Measurements from ENCODE around the gene MITD1. TPM values are rescaled to one million over a fixed set of nuclear protein-coding genes. Genes with fewer than 3 reads are reported as not detected.
A peak's percentile ranks its signal among the peaks of the same experiment; 100 is the strongest.

The MITD1 gene
- polyA plus RNA-seq, 3 donors: 24.9 to 33.8 (median 25.4) TPM

GRCh38 chr2:99141110-99142108 lies 39.4 kb downstream of the MITD1 start, which contains the start of gene C2orf15:
Gene C2orf15, plus strand, starts transcription at chr2:99141707. Its CDS starts 8,852 bp downstream, at chr2:99150559.
- Mint-ChIP-seq H3K27me3 (ENCODE audit: low read depth in 3 of 3) (peaks cover 0 to 15% (median 9%) of the 10 kb centered on the region in 3 donors), H3K27ac (peak within 1 kb of the TSS; percentile 79 to 89 (median 87)), H3K36me3 (no peaks in the 10 kb centered on the region), H3K4me3 (peak within 1 kb of the TSS; percentile 96 to 98), H3K9me3 (peaks cover 0 to 2% (median 0%) of the 10 kb centered on the region in 7 donors), H3K4me1 (peaks cover 48% of the 10 kb centered on the region)
- Histone ChIP-seq H4K20me1 (ENCODE audit: insufficient read depth, low read length) (no peaks in the 10 kb centered on the region), H3K4me1 (ENCODE audit: control insufficient read depth in 1 of 2, insufficient read depth in 2 of 2, low read length in 2 of 2) (peaks cover 21 to 36% of the 10 kb centered on the region in 2 donors), H3K27me3 (ENCODE audit: control insufficient read depth in 2 of 2, insufficient read depth in 2 of 2, low read length in 2 of 2) (peaks cover 0 to 5% of the 10 kb centered on the region in 2 donors), H2AFZ (ENCODE audit: insufficient read depth, low read depth, low read length, poor library complexity, severe bottlenecking) (peak within 1 kb of the TSS; percentile 99), H3K9ac (ENCODE audit: insufficient read depth, low read length, poor library complexity, severe bottlenecking) (peak within 1 kb of the TSS; percentile 76), H3K4me2 (replicated peaks; ENCODE audit: extremely low read depth, low read length, poor library complexity, severe bottlenecking) (peak within 1 kb of the TSS; percentile 83), H3K4me3 (replicated peaks in 1 of 3; ENCODE audit: low read depth in 2 of 3, low read length in 3 of 3) (peak within 1 kb of the TSS; percentile 79 to 99 (median 97)), H3K9me3 (replicated peaks in 1 of 2; ENCODE audit: control insufficient read depth in 1 of 2, insufficient read depth in 1 of 2, low read length in 2 of 2) (no peaks in the 10 kb centered on the region), H3K27ac (ENCODE audit: low read depth in 1 of 2, low read length in 2 of 2) (peak within 1 kb of the TSS; percentile 56 to 65), H3K36me3 (replicated peaks in 1 of 2; ENCODE audit: control insufficient read depth in 1 of 2, insufficient read depth in 2 of 2, low read length in 2 of 2) (no peaks in the 10 kb centered on the region), H3K79me2 (ENCODE audit: insufficient read depth, low read length) (no peaks in the 10 kb centered on the region)
- WGBS (ENCODE audit: insufficient coverage): under 1% methylated on average over 74 of the region's 84 CpGs
- peak; percentile 72 to 79 (median 74) for DNase-seq
- no peak for TF ChIP-seq CTCF (IDR thresholded peaks at IDR 0.05)
- intact Hi-C loops (cut with micrococcal nuclease): loop anchor here in 1 of 2 donors (5.0 kb wide), 1 partner anchor 36 kb away; no protein-coding TSS in a partner anchor

GRCh38 chr2:99140860-99141109 lies 40.1 kb downstream of the MITD1 start:
- Histone ChIP-seq H3K9me3 (replicated peaks in 1 of 2; ENCODE audit: control insufficient read depth in 1 of 2, insufficient read depth in 1 of 2, low read length in 2 of 2) (no peaks in the 10 kb centered on the region), H3K4me1 (ENCODE audit: control insufficient read depth in 1 of 2, insufficient read depth in 2 of 2, low read length in 2 of 2) (peaks cover 21 to 36% of the 10 kb centered on the region in 2 donors), H3K36me3 (replicated peaks in 1 of 2; ENCODE audit: control insufficient read depth in 1 of 2, insufficient read depth in 2 of 2, low read length in 2 of 2) (no peaks in the 10 kb centered on the region), H3K4me3 (replicated peaks in 1 of 3; ENCODE audit: low read depth in 2 of 3, low read length in 3 of 3) (peak overlapping the region; percentile 79 to 99 (median 97)), H3K27me3 (ENCODE audit: control insufficient read depth in 2 of 2, insufficient read depth in 2 of 2, low read length in 2 of 2) (peaks cover 0 to 5% of the 10 kb centered on the region in 2 donors), H3K9ac (ENCODE audit: insufficient read depth, low read length, poor library complexity, severe bottlenecking) (peak overlapping the region; percentile 76), H3K79me2 (ENCODE audit: insufficient read depth, low read length) (no peaks in the 10 kb centered on the region), H3K4me2 (replicated peaks; ENCODE audit: extremely low read depth, low read length, poor library complexity, severe bottlenecking) (peak overlapping the region; percentile 83), H3K27ac (ENCODE audit: low read depth in 1 of 2, low read length in 2 of 2) (peak overlapping the region; percentile 56 to 65), H2AFZ (ENCODE audit: insufficient read depth, low read depth, low read length, poor library complexity, severe bottlenecking) (peak overlapping the region; percentile 99), H4K20me1 (ENCODE audit: insufficient read depth, low read length) (no peaks in the 10 kb centered on the region)
- peaks cover 0 to 2% (median 0%) of the 10 kb centered on the region in 7 donors for H3K9me3 Mint-ChIP-seq
- peak overlapping the region; percentile 33 to 88 (median 70) for H3K27ac Mint-ChIP-seq
- H3K36me3 Mint-ChIP-seq: no peaks in the 10 kb centered on the region
- H3K27me3 Mint-ChIP-seq (ENCODE audit: low read depth in 3 of 3): peaks cover 0 to 15% (median 9%) of the 10 kb centered on the region in 3 donors
- H3K4me3 Mint-ChIP-seq: peak overlapping the region; percentile 96 to 98
- peaks cover 48% of the 10 kb centered on the region for H3K4me1 Mint-ChIP-seq
- DNase-seq: peak in 1 of 3 donors; percentile 10
- no peak for TF ChIP-seq CTCF (IDR thresholded peaks at IDR 0.05)
- intact Hi-C loops (cut with micrococcal nuclease): loop anchor here in 1 of 2 donors (5.0 kb wide), 1 partner anchor 37 kb away; no protein-coding TSS in a partner anchor
- under 1% methylated on average over 20 of the region's 21 CpGs for WGBS (ENCODE audit: insufficient coverage)
